K562 (cell line): Measurements from ENCODE around the gene CCL20. TPM values are rescaled to one million over a fixed set of nuclear protein-coding genes. Genes with fewer than 3 reads are reported as not detected.
A peak's percentile ranks its signal among the peaks of the same experiment; 100 is the strongest.

Source experiments
- ATAC-seq: fragments of 200-7000 bp; cut with Tn5 transposase; 3 replicates; pipeline ENCODE4 v1.9.1; 2020; ENCODE audit warnings: moderate library complexity
- BruUV-seq: library from RNA; stranded (reverse); fragments of 400-500 nt; replicated peaks from 2 replicates; lab custom pipeline; 2021; lab: Mats Ljungman, UMichigan
- CTCF ChIA-PET: fragments of 300-600 bp; formaldehyde crosslinking; extraction: SDS; loops from one replicate; lab custom pipeline; 2021; ENCODE audit warnings: low intra/inter-chr PET ratio; lab: Yijun Ruan, JAX
- POLR2A ChIA-PET: fragments of 300-600, 350-650 bp; sonication (Branson Sonifier 250); formaldehyde crosslinking; extraction: SDS; loops from one replicate; lab custom pipeline; 2021; ENCODE audit warnings: antibody characterized with exemption, inconsistent platforms; lab: Yijun Ruan, JAX
- DNase-seq, 4 experiments: peaks; one replicate each; pipeline versions ENCODE4 v3.0.0 to v3.0.0-alpha.2; 2011 to 2018; ENCODE audit warnings: low spot score in 3 of 4, mixed read lengths in 3 of 4; ENCODE audit errors: extremely low read depth in 1 of 4
- FAIRE-seq: peaks from 2 replicates; lab custom pipeline; 2011; peaks lifted over from hg19 to GRCh38; lab: Jason Lieb, UNC
- H2AFZ ChIP-seq: 2 replicates; pipeline ENCODE4 v1.6.0; 2011; ENCODE audit warnings: low read depth, low read length, control low read depth, inconsistent platforms
- H3K27ac ChIP-seq: fragments of 200-600 bp; 3 replicates; pipeline ENCODE4 v1.8.0; 2011; ENCODE audit warnings: low read depth, mild to moderate bottlenecking, control low read depth, inconsistent platforms, low read length, moderate library complexity, mixed read lengths; ENCODE audit errors: extremely low read depth
- H3K27me3 ChIP-seq, 2 experiments: fragments of 300-600 bp in 1 of 2; 2 replicates in 1 of 2; 3 replicates in 1 of 2; pipeline versions ENCODE4 v1.6.0 to v1.8.0; 2011; ENCODE audit warnings: inconsistent platforms in 2 of 2, low read length in 2 of 2, mild to moderate bottlenecking in 1 of 2, mixed read lengths in 1 of 2, moderate library complexity in 1 of 2; ENCODE audit not compliant: control insufficient read depth in 2 of 2, insufficient read depth in 2 of 2
- H3K36me3 ChIP-seq: fragments of 300-600 bp; 3 replicates; pipeline ENCODE4 v1.8.0; 2011; ENCODE audit warnings: mild to moderate bottlenecking, low read length, inconsistent platforms; ENCODE audit not compliant: control insufficient read depth, insufficient read depth
- H3K4me1 ChIP-seq, 2 experiments: fragments of 200-600 bp in 1 of 2; replicated peaks in 1 of 2; 2 replicates in 1 of 2; 3 replicates in 1 of 2; pipeline versions ENCODE4 v1.5.1 to v1.8.0; 2011; ENCODE audit warnings: inconsistent platforms in 2 of 2, low read length in 2 of 2, mild to moderate bottlenecking in 1 of 2, mixed read lengths in 1 of 2, moderate library complexity in 1 of 2; ENCODE audit not compliant: control insufficient read depth in 2 of 2, insufficient read depth in 2 of 2
- H3K4me2 ChIP-seq: 2 replicates; pipeline ENCODE4 v1.6.1; 2011; ENCODE audit warnings: low read length, control low read depth, inconsistent platforms, mixed read lengths; ENCODE audit not compliant: insufficient read depth
- H3K4me3 ChIP-seq: fragments of 200-600 bp; sonication (generic), shearing (Covaris generic); 2 replicates; pipeline ENCODE4 v1.5.1; 2016; ENCODE audit warnings: control low read depth, inconsistent platforms
- H3K79me2 ChIP-seq: fragments of 200-600 bp; 3 replicates; pipeline ENCODE4 v1.8.0; 2011; ENCODE audit warnings: low read length, inconsistent platforms; ENCODE audit not compliant: control insufficient read depth, insufficient read depth
- H3K9ac ChIP-seq, 2 experiments: 2 replicates each; pipeline versions ENCODE4 v1.6.0 to v1.6.1; 2011; ENCODE audit warnings: low read depth in 2 of 2, low read length in 2 of 2, control low read depth in 1 of 2, inconsistent platforms in 1 of 2, mild to moderate bottlenecking in 1 of 2, mixed read lengths in 1 of 2; ENCODE audit not compliant: insufficient read depth in 1 of 2
- H3K9me1 ChIP-seq: one replicate; pipeline ENCODE4 v1.6.0; 2011; ENCODE audit warnings: inconsistent platforms, mild to moderate bottlenecking, low read length, moderate library complexity; ENCODE audit not compliant: control insufficient read depth, insufficient read depth
- H3K9me3 ChIP-seq: replicated peaks from 2 replicates; pipeline ENCODE4 v1.5.1; 2011; ENCODE audit warnings: low read depth, low read length, inconsistent platforms; ENCODE audit not compliant: control insufficient read depth, insufficient read depth
- H4K20me1 ChIP-seq: replicated peaks from 2 replicates; pipeline ENCODE4 v1.6.1; 2011; ENCODE audit warnings: low read length, inconsistent platforms, mixed read lengths; ENCODE audit not compliant: control insufficient read depth, insufficient read depth
- KAT8 ChIP-seq: fragments of 450-650 bp; IDR thresholded peaks from 2 replicates; pipeline ENCODE4 v1.6.1; 2016; ENCODE audit warnings: low read depth, mild to moderate bottlenecking
- NFXL1 ChIP-seq: fragments of 450-650 bp; formaldehyde crosslinking; IDR thresholded peaks from 2 replicates; pipeline ENCODE4 v1.4.0; 2021; ENCODE audit warnings: mild to moderate bottlenecking
- NR2C2 ChIP-seq, 2 experiments: fragments of 200-800 bp in 1 of 2; sonication (Bioruptor generic) in 1 of 2; sonication (generic) in 1 of 2; formaldehyde crosslinking in 1 of 2; IDR thresholded peaks; 2 replicates each; pipeline versions ENCODE4 v1.6.1 to v1.8.0; 2016 to 2022; ENCODE audit warnings: mild to moderate bottlenecking in 1 of 2, missing compliant biosample characterization in 1 of 2, missing genetic modification characterization in 1 of 2, missing genetic modification reagents in 1 of 2
- NRF1 ChIP-seq, 2 experiments: fragments of 450-650 bp; IDR thresholded peaks in 1 of 2; conservative IDR thresholded peaks in 1 of 2; 2 replicates each; pipeline ENCODE4 v1.6.1; 2014; ENCODE audit warnings: mild to moderate bottlenecking in 2 of 2
- ZNF764 ChIP-seq: fragments of 250-450 bp; sonication (Bioruptor Pico); IDR thresholded peaks from 2 replicates; pipeline ENCODE4 v1.4.0; 2020; ENCODE audit warnings: low read depth, mild to moderate bottlenecking, moderate library complexity
- ZSCAN32 ChIP-seq: fragments of 450-650 bp; formaldehyde crosslinking; IDR thresholded peaks from 2 replicates; pipeline ENCODE4 v1.4.0; 2020; ENCODE audit warnings: mild to moderate bottlenecking, moderate library complexity
- WGBS: fragments of 100-300 bp; shearing (Covaris generic); methylation state at CpG from one replicate; pipeline ENCODE4 v1.1.6; 2016; ENCODE audit warnings: low coverage, mixed read lengths; ENCODE audit not compliant: insufficient coverage; ENCODE audit errors: missing lambda C conversion rate; 5-methylcytosine and 5-hydroxymethylcytosine counted together
- in situ Hi-C: fragments of 300-500 bp; cut with MboI; formaldehyde crosslinking; loops from 4 replicates; pipeline ENCODE4 v1.15.0; 2018; ENCODE audit warnings: inconsistent platforms, mixed read lengths
- intact Hi-C: fragments of 100-400 bp; cut with micrococcal nuclease; formaldehyde crosslinking; loops from 2 replicates; pipeline ENCODE4 v1.14.2; 2022
- polyA plus RNA-seq, 8 experiments: library from polyadenylated mRNA; depleted of rRNA in 4 of 8; stranded (reverse) in 5 of 8; unstranded in 3 of 8; fragments of >200 nt; fragmentation: Nextera tagmentation in 2 of 8; fragmentation: Illumina TruSeq in 1 of 8; extraction: Ambion mirVana in 2 of 8; extraction: Trizol in 1 of 8; gene quantifications; 2 replicates each; pipeline versions ENCODE4 v1.2.1 to v1.2.3, GENCODE V29; 2011 to 2014; ENCODE audit warnings: inconsistent platforms in 1 of 8, missing spikeins in 1 of 8
- total RNA-seq, 7 experiments: library from RNA; depleted of rRNA in 6 of 7; stranded (reverse); fragments of >200 nt in 6 of 7; fragmentation: Illumina TruSeq in 2 of 7; extraction: Trizol in 2 of 7; gene quantifications; 2 replicates each; pipeline versions ENCODE4 v1.2.1 to v1.2.3, GENCODE V29; 2011 to 2021; ENCODE audit warnings: low replicate concordance in 1 of 7
- TF ChIP-seq, protein P1 (sequence below): fragments of 200-800 bp; sonication (Bioruptor generic); IDR thresholded peaks from 2 replicates; pipeline ENCODE4 v1.6.1; 2017; ENCODE audit warnings: missing genetic modification characterization, missing compliant biosample characterization

CCL20 gene
- total and polyA plus RNA-seq, 9 of the 15 experiments (the other 6 are each of a cell fraction or from before 2014, with no cell fraction given) = 0.29 TPM; not detected in 8

GRCh38 chr2:227774895-227775842, 38.5 kb upstream of the CCL20 start:
- DNase-seq (no peak), ATAC-seq (no peak), FAIRE-seq (no peak)
- ChIA-PET POLR2A (no interaction called here), CTCF (no interaction called here)
- H3K27me3 ChIP-seq = no peaks in the 10 kb centered on the region
- no peaks in the 10 kb centered on the region for H3K9me1 ChIP-seq
- WGBS = 0% methylated on average over 6 of the region's 6 CpGs
- no peak for TF ChIP-seq NFXL1 (CRISPR knock-in tag)
- no peak overlapping the region for H3K27ac ChIP-seq
- H3K79me2 ChIP-seq = no peaks in the 10 kb centered on the region
- no TSS peak for BruUV-seq
- H3K4me2 ChIP-seq = no peak overlapping the region
- no peaks in the 10 kb centered on the region for H4K20me1 ChIP-seq
- in situ Hi-C loops (no loop called here), intact Hi-C loops (no loop called here)
- no peak overlapping the region for H3K9ac ChIP-seq
- H3K9me3 ChIP-seq = no peaks in the 10 kb centered on the region
- H3K36me3 ChIP-seq = no peaks in the 10 kb centered on the region
- H2AFZ ChIP-seq = no peak overlapping the region
- H3K4me3 ChIP-seq = no peak overlapping the region
- H3K4me1 ChIP-seq = no peaks in the 10 kb centered on the region

DNA sequence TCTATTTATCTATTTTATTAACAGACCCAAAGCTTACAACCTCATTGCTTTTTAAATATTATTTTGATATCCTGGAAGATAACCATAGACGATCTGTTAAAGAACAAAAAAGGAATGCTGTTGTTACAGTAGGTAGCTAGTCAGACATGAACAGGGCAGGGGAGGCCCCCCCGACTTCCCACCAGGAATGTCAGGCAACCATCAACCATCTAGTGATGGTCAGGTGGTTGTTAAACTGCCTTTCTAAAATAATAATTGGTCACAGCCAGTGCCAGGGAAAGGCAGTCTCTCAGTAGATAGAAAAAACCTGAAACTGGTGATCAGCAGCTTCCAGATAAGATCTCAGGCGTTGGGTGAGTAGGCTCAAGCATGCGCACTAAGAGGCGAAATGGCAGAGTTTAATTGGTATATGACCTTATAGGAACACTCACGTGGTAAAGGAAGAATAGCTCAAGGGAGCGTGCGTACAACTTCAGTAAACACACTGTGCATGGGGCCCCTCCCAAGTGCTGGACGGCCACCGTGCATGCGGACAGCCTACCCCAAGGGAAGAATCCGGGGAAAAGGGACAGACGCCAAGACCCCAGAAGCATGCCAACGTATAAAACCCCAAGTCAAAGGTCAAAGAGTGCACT, 32.5 kb upstream of the CCL20 start:
- FAIRE-seq (no peak), ATAC-seq (no peak), DNase-seq (no peak)
- no TSS peak for BruUV-seq
- Histone ChIP-seq H4K20me1 (no peaks in the 10 kb centered on the region), H3K9ac (no peak overlapping the region), H3K4me1 (no peaks in the 10 kb centered on the region), H3K9me1 (no peaks in the 10 kb centered on the region), H3K9me3 (no peaks in the 10 kb centered on the region), H3K27me3 (no peaks in the 10 kb centered on the region), H3K27ac (no peak overlapping the region), H3K4me2 (no peak overlapping the region), H3K36me3 (no peaks in the 10 kb centered on the region), H3K4me3 (no peak overlapping the region), H3K79me2 (no peaks in the 10 kb centered on the region), H2AFZ (no peak overlapping the region)
- ChIA-PET POLR2A (interaction anchor here (0.6 kb wide), 1 partner anchor 105 kb away, joined by 3 read pairs; no protein-coding TSS in a partner anchor), CTCF (no interaction called here)
- in situ Hi-C loops (no loop called here), intact Hi-C loops (no loop called here)
- whole genome bisulfite sequencing = 4% methylated on average over 11 of the region's 14 CpGs
- TF ChIP-seq, protein P1, sequence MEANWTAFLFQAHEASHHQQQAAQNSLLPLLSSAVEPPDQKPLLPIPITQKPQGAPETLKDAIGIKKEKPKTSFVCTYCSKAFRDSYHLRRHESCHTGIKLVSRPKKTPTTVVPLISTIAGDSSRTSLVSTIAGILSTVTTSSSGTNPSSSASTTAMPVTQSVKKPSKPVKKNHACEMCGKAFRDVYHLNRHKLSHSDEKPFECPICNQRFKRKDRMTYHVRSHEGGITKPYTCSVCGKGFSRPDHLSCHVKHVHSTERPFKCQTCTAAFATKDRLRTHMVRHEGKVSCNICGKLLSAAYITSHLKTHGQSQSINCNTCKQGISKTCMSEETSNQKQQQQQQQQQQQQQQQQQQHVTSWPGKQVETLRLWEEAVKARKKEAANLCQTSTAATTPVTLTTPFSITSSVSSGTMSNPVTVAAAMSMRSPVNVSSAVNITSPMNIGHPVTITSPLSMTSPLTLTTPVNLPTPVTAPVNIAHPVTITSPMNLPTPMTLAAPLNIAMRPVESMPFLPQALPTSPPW (CRISPR knock-in tag) = peak; percentile 17; the same call in 1 of the 2 replicates
- TF ChIP-seq ZSCAN32 (CRISPR knock-in tag) (no peak), NR2C2 (CRISPR knock-in tag; IDR thresholded peaks at IDR 0.05) (no peak), NR2C2 (tag; IDR thresholded peaks at IDR 0.05) (peak; percentile 51; the same call in 1 of the 2 replicates), ZNF764 (no peak), KAT8 (no peak), NRF1 (conservative IDR thresholded peaks at IDR 0.05 in 1 of 2, IDR thresholded peaks at IDR 0.05 in 1 of 2) (peak; percentile 81 to 85)
